Cardiac fibroblast (primary cell): ENCODE results near the gene C5orf24.

Source experiments
- DNase-seq, 2 donors: peaks; one replicate each; pipeline versions ENCODE4 v3.0.0 to v3.0.0-alpha.2; 2010; ENCODE audit warnings: low read depth in 2 of 2
- H3K4me3 ChIP-seq, 2 donors: replicated peaks in 1 of 2; 1 replicate in 1 of 2; 2 replicates in 1 of 2; pipeline ENCODE4 v1.5.1; 2011; ENCODE audit warnings: low read depth in 2 of 2, low read length in 2 of 2, mild to moderate bottlenecking in 2 of 2, moderate library complexity in 1 of 2
- CTCF ChIP-seq: IDR thresholded peaks from one replicate; pipeline ENCODE4 v1.5.1; 2011; ENCODE audit warnings: low read depth, mild to moderate bottlenecking, low read length, inconsistent platforms

C5orf24 gene

GRCh38 chr5:134818776-134819175 is 27.0 kb upstream of the C5orf24 start:
- DNase-seq: no peak
- TF ChIP-seq CTCF: no peak
- H3K4me3 ChIP-seq: no peak overlapping the region

- DNase-seq: no peak
- no peak overlapping the region for H3K4me3 ChIP-seq
- no peak for TF ChIP-seq CTCF
Measured at GRCh38 chr5:134819407-134819963, 26.3 kb upstream of the C5orf24 start.

DNA sequence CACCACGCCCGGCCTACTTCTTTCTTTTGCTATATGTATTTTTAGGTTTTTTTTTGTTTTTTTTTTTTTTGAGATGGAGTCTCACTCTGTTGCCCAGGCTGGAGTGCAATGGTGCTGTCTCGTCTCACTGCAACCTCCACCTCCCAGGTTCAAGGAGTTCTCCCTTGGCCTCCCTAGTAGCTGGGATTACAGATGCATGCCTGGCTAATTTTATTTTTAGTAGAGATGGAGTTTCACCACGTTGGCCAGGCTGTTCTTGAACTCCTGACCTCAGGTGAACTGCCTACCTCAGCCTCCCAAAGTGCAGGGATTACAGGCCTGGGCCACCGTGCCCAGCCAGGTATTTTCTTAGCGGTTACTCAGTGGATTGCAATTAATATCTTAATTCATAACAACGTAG is 23.9 kb upstream of the C5orf24 start:
- DNase-seq: no peak
- no peak overlapping the region for H3K4me3 ChIP-seq
- TF ChIP-seq CTCF: no peak

- H3K4me3 ChIP-seq: no peak overlapping the region
- no peak for DNase-seq
- TF ChIP-seq CTCF: no peak
Measured at GRCh38 chr5:134824681-134825080, 21.1 kb upstream of the C5orf24 start.

DNA sequence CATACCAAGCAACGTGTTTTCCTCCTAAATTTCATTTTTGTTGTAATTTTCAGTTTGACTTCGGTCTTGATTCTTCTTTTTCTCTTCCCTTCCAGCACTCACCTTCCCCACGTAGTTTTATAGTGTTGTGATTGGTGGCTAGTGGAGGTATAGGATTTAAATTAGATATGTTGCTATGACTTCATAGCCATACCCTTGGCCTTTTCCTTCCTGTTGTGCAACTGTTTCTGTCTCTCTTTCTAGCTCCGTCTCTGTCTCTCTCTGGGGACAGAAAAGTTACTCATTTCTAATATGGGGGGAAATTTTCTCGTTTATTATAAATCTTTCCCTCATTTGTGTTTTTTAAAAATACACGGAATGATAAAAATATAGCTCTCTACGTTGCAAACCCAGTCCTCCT is 20.6 kb upstream of the C5orf24 start:
- peak in 1 of 2 donors; percentile 54 for DNase-seq
- no peak for TF ChIP-seq CTCF
- no peak overlapping the region for H3K4me3 ChIP-seq

DNA sequence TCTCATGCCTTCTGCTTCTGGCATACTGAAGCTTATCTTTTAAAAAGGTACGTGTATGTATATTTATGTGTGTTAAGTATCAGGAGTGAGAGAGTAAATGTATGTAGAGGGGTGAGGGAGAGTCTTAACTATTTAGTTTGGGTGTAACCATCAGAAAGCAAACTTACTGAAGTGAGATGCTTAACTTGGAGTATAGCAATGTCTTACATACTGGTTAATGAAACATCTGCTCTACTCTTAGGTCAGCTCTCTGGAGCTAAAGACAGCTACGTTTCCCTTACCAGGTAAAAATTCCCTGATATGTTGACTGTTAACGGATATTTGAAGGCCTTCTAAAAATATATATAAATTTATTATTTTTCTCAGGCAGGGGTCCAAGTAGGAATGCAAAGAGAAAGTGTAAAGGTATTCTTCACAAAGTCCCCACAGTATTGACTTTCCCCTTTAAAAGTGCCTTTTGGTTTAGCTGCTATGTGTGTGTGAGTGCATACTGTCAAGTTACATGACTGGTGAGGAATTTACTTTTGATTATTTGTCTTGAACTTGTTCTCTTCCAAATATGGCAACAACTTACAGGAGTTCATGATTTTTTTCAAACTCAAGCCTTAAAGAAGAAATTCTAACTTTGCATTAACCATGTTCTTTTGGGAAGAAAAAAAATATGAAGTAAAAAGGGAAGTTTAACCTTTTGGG is 12.3 kb upstream of the C5orf24 start:
- H3K4me3 ChIP-seq: no peak overlapping the region
- peak; percentile 5 to 14 for DNase-seq
- no peak for TF ChIP-seq CTCF
